ENCODE results near the gene CIT.

DNA sequence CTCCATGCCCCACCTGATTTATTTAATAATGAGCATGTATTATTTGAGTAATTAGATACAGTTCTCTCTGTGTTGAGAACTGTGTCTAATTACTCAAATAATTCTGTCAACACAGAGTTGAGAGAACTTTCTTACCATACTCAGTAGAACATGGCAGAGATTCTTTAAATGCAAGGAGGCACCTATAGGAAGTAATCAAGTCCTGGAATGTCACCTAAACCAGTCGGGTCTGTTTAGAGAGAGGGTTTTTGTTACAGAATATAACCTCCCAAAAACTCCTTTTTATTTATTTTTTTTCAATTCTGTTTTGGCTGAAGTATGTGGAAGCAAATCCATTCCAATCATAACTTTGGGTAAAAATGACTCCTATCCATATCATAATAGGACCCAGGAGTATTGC lies 37.5 kb upstream of the CIT start:
- TF ChIP-seq, protein P1, sequence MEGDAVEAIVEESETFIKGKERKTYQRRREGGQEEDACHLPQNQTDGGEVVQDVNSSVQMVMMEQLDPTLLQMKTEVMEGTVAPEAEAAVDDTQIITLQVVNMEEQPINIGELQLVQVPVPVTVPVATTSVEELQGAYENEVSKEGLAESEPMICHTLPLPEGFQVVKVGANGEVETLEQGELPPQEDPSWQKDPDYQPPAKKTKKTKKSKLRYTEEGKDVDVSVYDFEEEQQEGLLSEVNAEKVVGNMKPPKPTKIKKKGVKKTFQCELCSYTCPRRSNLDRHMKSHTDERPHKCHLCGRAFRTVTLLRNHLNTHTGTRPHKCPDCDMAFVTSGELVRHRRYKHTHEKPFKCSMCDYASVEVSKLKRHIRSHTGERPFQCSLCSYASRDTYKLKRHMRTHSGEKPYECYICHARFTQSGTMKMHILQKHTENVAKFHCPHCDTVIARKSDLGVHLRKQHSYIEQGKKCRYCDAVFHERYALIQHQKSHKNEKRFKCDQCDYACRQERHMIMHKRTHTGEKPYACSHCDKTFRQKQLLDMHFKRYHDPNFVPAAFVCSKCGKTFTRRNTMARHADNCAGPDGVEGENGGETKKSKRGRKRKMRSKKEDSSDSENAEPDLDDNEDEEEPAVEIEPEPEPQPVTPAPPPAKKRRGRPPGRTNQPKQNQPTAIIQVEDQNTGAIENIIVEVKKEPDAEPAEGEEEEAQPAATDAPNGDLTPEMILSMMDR (conservative IDR thresholded peaks at IDR 0.05; ENCODE audit: low read length): no peak
- no peak for TF ChIP-seq EZH2phosphoT487 (IDR thresholded peaks at IDR 0.05; ENCODE audit: borderline replicate concordance)
